HG02973 (cell line): Measurements from ENCODE around the gene RBM44.
"Not testable (repeated sequence)": the region's sequence is repeated elsewhere in the genome, so short reads cannot be mapped to it uniquely, and the experiment has no call there.

Experiments
- ATAC-seq: cut with Tn5 transposase; IDR thresholded peaks from one replicate; pipeline ENCODE4 v1.9.1; 2021; ENCODE audit warnings: moderate library complexity; ENCODE audit not compliant: unreplicated experiment

The RBM44 gene

GRCh38 chr2:237841051-237841450 is 42.5 kb downstream of the RBM44 start:
- ATAC-seq, result no peak

GRCh38 chr2:237848940-237849339 is 50.4 kb downstream of the RBM44 start:
- ATAC-seq, result not testable (repeated sequence)

GRCh38 chr2:237854295-237854694 is 55.7 kb downstream of the RBM44 start:
- no peak for ATAC-seq

- ATAC-seq, result no peak
Measured at GRCh38 chr2:237857791-237858190, 59.2 kb downstream of the RBM44 start.

DNA sequence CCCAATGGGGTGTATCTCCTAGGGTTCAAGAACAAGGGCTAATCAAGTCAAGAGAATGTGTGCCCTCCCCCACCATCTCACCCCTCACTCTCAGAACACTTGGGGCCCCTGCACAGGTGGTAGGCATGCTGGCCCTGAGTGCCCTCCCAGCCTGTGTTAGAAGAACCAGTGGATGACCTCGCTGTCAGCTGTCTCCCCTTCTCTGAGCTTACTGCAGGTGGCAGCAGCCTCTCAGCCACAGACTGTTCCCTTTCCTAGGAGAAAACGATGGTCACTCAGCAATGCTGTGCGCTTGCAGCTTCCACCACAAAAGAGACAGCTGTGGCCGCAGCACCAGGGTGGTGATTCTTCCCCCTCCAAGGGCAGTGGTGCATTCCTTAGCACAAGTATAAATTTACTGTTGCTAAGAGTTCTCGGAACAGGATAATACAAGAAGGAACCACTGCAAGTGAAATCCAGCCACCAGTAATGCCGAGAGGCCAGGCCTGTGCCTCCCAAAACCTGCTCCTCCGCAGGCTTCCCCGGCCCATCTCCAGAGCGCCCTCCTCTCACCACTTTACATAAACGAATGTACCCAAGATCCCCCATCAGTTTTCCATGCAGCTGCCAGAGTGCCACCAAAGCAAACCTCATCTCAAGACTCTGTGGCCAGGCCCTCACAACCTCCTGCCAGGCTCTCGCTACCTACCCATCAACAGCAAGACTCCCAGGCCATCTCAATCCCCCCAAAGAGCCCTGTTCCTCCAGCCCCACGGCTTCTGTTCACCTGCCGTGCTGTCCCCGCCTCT is 59.9 kb downstream of the RBM44 start:
- ATAC-seq, result no peak

- ATAC-seq, result no peak
Measured at GRCh38 chr2:237859082-237859433, 60.5 kb downstream of the RBM44 start.

- no peak for ATAC-seq
Measured at GRCh38 chr2:237859533-237860272, 61.1 kb downstream of the RBM44 start, which contains the start of gene RAMP1. RAMP1 (plus strand) TSS chr2:237859623; CDS start chr2:237859676, 53 bp downstream.

- no peak for ATAC-seq
Measured at GRCh38 chr2:237860273-237860935, 61.8 kb downstream of the RBM44 start.

DNA sequence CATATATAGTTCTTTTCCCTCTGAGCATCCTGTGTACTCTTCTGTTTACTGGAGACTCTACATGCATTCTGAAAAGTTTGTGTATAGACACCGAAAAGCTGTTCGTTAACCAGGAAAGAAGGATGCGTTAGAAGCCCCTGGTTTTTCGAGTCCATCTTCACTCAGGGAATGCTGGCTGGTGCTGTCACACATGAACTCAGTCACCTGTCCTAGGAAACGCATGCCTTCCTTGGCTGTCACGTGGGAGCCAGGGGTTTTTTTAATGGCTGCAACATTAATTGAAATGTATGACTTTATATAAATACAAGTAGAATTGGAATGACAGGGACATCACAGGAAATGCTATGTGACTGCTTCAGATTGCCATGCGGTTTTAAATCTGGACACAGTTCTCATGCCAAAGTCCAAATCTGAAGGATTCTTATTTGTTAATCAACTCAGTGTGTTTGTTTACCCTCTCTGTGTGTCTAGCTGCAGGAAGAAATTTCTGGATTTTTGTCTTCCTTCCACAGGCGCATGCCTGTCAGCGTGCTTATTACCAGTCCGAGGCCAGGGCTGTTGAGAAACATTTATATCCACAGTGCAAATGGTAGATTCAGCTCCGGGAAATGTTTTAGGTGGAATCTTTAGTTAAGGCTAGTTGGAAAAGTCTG is 63.4 kb downstream of the RBM44 start:
- ATAC-seq, result no peak

DNA sequence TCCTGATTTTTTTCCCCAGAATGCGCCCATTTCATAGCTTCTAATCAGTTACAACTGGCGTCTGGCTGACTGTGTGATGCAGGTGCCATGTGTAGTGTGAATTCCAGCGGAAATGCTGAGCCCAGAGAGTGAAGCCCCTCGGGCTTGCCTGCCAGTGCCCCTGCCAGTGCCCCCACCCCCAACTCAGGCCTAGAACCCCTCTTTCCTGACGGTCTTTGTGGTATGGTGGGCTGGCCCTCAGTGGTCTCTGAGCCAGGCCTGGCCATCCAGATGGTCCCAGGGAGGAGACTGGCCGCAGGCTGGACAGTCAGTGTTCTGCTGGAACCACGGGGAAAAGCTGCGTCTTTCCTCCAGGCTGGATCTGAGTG is 63.9 kb downstream of the RBM44 start:
- ATAC-seq, result no peak

- no peak for ATAC-seq
Measured at GRCh38 chr2:237863102-237863511, 64.5 kb downstream of the RBM44 start.

GRCh38 chr2:237863689-237864443 is 65.3 kb downstream of the RBM44 start:
- ATAC-seq, result no peak

DNA sequence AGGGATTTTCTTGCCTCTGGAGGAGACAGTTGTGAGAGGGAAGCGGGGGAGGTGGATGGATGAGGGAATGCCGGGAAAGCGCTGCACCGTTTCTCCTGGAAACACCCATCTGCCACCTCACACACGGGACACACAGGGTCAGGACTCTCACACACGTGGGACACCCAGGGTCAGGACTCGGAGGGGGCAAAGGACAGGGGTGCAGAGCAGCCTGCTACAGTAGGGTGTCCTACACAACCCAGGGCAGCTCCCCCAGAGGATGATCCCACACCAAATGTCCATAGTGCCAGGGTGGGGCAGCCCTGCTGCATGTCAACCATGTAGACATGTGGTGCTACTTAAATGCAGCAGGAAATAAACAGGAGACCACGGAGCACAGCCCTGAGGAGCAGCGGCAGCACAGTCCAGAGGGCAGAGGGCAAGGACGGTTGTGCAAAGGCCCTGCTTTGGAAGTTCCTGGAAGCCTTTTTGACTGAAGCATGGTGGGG is 65.9 kb downstream of the RBM44 start:
- ATAC-seq, result no peak

- no peak for ATAC-seq
Measured at GRCh38 chr2:237864940-237865622, 66.5 kb downstream of the RBM44 start.

- ATAC-seq, result no peak
Measured at GRCh38 chr2:237865623-237866041, 67.1 kb downstream of the RBM44 start.

DNA sequence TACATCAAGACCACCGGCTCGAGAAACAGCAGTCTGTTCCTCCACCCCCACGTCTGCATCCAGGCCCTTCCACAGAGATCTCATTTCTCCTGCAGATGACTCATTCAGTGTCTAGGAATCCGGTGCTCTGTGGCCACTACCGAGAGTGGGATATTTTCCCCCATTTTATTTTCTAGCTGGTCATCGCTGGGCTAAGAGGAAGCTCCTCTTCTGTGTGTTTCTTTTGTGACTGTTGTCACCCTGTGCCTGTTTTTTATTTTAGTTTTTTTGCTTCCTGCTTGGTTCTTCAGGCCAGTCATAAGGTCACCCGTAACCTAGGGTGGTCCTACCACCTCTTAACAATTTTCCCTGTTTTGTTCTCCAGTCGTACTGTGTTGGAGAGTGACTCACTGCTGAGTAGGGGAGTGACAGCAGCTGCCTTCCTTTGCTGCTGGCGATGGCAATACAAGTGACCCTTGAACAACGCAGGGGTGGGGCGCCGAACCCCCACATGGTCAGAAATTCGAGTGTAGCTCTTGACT is 67.6 kb downstream of the RBM44 start:
- ATAC-seq, result no peak

- no peak for ATAC-seq
Measured at GRCh38 chr2:237867465-237867864, 68.9 kb downstream of the RBM44 start.

DNA sequence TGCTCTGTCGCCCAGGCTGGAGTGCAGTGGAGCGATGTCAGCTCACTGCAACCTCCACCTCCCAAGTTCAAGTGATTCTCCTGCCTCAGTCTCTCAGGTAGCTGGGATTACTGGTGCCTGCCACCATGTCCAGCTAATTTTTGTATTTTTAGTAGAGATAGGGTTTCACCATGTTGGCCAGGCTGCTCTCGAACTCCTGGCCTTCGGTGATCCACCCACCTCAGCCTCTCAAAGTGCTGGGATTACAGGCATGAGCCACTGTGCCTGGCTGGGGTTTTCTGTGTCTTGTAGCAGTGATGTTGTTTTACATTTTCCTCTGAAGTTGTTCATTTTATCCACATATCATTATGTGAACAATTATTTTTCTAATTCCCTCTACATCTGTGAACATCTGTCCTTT is 69.5 kb downstream of the RBM44 start:
- ATAC-seq, result not testable (repeated sequence)

GRCh38 chr2:237868631-237869342 is 70.2 kb downstream of the RBM44 start:
- no peak for ATAC-seq
